Panc1 (cell line): ENCODE results near the gene ARF1. TPM values are rescaled to one million over a fixed set of nuclear protein-coding genes. Genes with fewer than 3 reads are reported as not detected.

ENCODE experiments used
- ATAC-seq: fragments of 200-7000 bp; cut with Tn5 transposase; 2 replicates; pipeline ENCODE4 v1.9.1; 2020; ENCODE audit warnings: mild to moderate bottlenecking, moderate library complexity
- BruUV-seq: library from RNA; stranded (reverse); fragments of 400-500 nt; replicated peaks from 2 replicates; lab custom pipeline; 2021; lab: Mats Ljungman, UMichigan
- CTCF ChIA-PET: fragments of 300-600 bp; sonication (Branson Sonifier 250); formaldehyde crosslinking; loops from one replicate; lab custom pipeline; 2022; ENCODE audit warnings: antibody characterized with exemption; lab: Charles Lee
- POLR2A ChIA-PET: fragments of 300-600 bp; sonication (Branson Sonifier 250); formaldehyde crosslinking; loops from one replicate; lab custom pipeline; 2022; ENCODE audit warnings: antibody characterized with exemption; lab: Charles Lee
- DNase-seq: peaks from one replicate; pipeline ENCODE4 v3.0.0-alpha.2; 2010; ENCODE audit warnings: low read depth, low spot score
- H3K27ac ChIP-seq: 2 replicates; pipeline ENCODE4 v1.5.1; 2011; ENCODE audit warnings: mild to moderate bottlenecking, low read length, inconsistent platforms
- H3K27me3 ChIP-seq: fragments of 200-500 bp; sonication (Bioruptor generic); 2 replicates; pipeline ENCODE4 v1.6.0; 2014; ENCODE audit warnings: low read length, inconsistent platforms; ENCODE audit not compliant: control insufficient read depth, insufficient read depth
- H3K36me3 ChIP-seq: fragments of 200-500 bp; sonication (Bioruptor generic); 2 replicates; pipeline ENCODE4 v1.5.1; 2014; ENCODE audit warnings: inconsistent platforms, mild to moderate bottlenecking, low read length, moderate library complexity; ENCODE audit not compliant: control insufficient read depth, insufficient read depth
- H3K4me1 ChIP-seq: 2 replicates; pipeline ENCODE4 v1.5.1; 2011; ENCODE audit warnings: inconsistent platforms, mild to moderate bottlenecking, low read length, moderate library complexity; ENCODE audit not compliant: control insufficient read depth, insufficient read depth
- H3K4me3 ChIP-seq, 2 experiments: 2 replicates each; pipeline ENCODE4 v1.5.1; 2011 to 2012; ENCODE audit warnings: low read depth in 2 of 2, low read length in 2 of 2, mild to moderate bottlenecking in 2 of 2, inconsistent platforms in 1 of 2, moderate library complexity in 1 of 2
- H3K9me3 ChIP-seq: fragments of 200-500 bp; sonication (Bioruptor generic); 2 replicates; pipeline ENCODE4 v1.5.1; 2014; ENCODE audit warnings: low read depth, mild to moderate bottlenecking, inconsistent platforms, low read length, moderate library complexity; ENCODE audit not compliant: control insufficient read depth, insufficient read depth
- POLR2AphosphoS5 ChIP-seq: IDR thresholded peaks from 2 replicates; pipeline ENCODE4 v1.6.1; 2012; ENCODE audit warnings: mild to moderate bottlenecking, low read depth, low read length, moderate library complexity
- SIN3A ChIP-seq: IDR thresholded peaks from 2 replicates; pipeline ENCODE4 v1.6.1; 2012; ENCODE audit warnings: low read depth, mild to moderate bottlenecking, low read length, moderate library complexity, borderline replicate concordance; ENCODE audit not compliant: insufficient read depth
- TCF7L2 ChIP-seq: IDR thresholded peaks from 2 replicates; pipeline ENCODE4 v1.6.1; 2011; ENCODE audit warnings: mild to moderate bottlenecking, low read depth, low read length, inconsistent platforms
- in situ Hi-C: cut with HindIII; loops from 2 replicates; pipeline ENCODE4 v1.10.0; 2016; ENCODE audit warnings: low sequenced_read_pairs, low pct_unique_long_range_greater_than_20kb
- intact Hi-C: fragments of 100-400 bp; cut with micrococcal nuclease; formaldehyde crosslinking; loops from one replicate; pipeline ENCODE4 v1.10.0; 2022; ENCODE audit not compliant: unreplicated experiment
- total RNA-seq: library from RNA; stranded (reverse); gene quantifications from one replicate; pipeline ENCODE4 v1.2.1, GENCODE V29; 2021; ENCODE audit not compliant: unreplicated experiment
- TF ChIP-seq, protein P1 (sequence below): fragments of 450-650 bp; IDR thresholded peaks from 2 replicates; pipeline ENCODE4 v1.5.1; 2017; ENCODE audit warnings: mild to moderate bottlenecking
- TF ChIP-seq, protein P2 (sequence below), 2 experiments: IDR thresholded peaks; 2 replicates each; pipeline ENCODE4 v1.6.1; 2011 to 2012; ENCODE audit warnings: low read depth in 2 of 2, control low read depth in 1 of 2, low read length in 1 of 2, mild to moderate bottlenecking in 1 of 2, moderate library complexity in 1 of 2; ENCODE audit not compliant: insufficient read depth in 1 of 2

Gene ARF1
- total RNA-seq, 1 experiment from 2014 or later, result 321 TPM

DNA sequence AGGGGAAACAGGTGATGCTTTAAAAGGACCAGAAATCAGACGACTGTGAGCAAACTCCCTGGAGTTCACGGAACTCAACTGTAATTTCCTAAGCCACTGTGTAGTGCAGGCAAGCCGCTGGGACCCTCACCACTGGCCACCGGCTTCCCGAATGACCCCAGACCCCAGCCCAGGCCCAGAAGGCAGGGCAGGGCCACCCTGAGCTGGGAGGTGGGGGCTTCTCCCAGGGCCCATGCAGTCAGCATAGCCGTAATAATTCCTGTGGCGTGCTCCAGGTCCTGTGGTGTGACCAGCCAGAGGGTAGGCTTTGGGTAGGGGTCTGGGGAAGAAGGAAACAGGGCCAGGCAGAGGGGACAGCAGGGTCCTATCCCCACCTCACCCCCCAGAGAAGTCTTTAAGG is 3.5 kb upstream of the ARF1 start:
- no peak overlapping the region for H3K4me3 ChIP-seq
- H3K4me1 ChIP-seq, result peaks cover 7% of the 10 kb centered on the region
- H3K36me3 ChIP-seq, result peaks cover 6% of the 10 kb centered on the region; the same call in 1 of the 2 replicates
- ChIA-PET CTCF (interaction anchor here (0.6 kb wide), 1 partner anchor 12 kb away, joined by 3 read pairs; no protein-coding TSS in a partner anchor), POLR2A (no interaction called here)
- H3K9me3 ChIP-seq, result no peaks in the 10 kb centered on the region
- intact Hi-C loops, result no loop called here
- ATAC-seq (no peak), DNase-seq (no peak)
- TF ChIP-seq, protein P1, sequence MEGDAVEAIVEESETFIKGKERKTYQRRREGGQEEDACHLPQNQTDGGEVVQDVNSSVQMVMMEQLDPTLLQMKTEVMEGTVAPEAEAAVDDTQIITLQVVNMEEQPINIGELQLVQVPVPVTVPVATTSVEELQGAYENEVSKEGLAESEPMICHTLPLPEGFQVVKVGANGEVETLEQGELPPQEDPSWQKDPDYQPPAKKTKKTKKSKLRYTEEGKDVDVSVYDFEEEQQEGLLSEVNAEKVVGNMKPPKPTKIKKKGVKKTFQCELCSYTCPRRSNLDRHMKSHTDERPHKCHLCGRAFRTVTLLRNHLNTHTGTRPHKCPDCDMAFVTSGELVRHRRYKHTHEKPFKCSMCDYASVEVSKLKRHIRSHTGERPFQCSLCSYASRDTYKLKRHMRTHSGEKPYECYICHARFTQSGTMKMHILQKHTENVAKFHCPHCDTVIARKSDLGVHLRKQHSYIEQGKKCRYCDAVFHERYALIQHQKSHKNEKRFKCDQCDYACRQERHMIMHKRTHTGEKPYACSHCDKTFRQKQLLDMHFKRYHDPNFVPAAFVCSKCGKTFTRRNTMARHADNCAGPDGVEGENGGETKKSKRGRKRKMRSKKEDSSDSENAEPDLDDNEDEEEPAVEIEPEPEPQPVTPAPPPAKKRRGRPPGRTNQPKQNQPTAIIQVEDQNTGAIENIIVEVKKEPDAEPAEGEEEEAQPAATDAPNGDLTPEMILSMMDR, result no peak
- TF ChIP-seq SIN3A (no peak), POLR2AphosphoS5 (no peak), TCF7L2 (no peak)
- TF ChIP-seq, protein P2, sequence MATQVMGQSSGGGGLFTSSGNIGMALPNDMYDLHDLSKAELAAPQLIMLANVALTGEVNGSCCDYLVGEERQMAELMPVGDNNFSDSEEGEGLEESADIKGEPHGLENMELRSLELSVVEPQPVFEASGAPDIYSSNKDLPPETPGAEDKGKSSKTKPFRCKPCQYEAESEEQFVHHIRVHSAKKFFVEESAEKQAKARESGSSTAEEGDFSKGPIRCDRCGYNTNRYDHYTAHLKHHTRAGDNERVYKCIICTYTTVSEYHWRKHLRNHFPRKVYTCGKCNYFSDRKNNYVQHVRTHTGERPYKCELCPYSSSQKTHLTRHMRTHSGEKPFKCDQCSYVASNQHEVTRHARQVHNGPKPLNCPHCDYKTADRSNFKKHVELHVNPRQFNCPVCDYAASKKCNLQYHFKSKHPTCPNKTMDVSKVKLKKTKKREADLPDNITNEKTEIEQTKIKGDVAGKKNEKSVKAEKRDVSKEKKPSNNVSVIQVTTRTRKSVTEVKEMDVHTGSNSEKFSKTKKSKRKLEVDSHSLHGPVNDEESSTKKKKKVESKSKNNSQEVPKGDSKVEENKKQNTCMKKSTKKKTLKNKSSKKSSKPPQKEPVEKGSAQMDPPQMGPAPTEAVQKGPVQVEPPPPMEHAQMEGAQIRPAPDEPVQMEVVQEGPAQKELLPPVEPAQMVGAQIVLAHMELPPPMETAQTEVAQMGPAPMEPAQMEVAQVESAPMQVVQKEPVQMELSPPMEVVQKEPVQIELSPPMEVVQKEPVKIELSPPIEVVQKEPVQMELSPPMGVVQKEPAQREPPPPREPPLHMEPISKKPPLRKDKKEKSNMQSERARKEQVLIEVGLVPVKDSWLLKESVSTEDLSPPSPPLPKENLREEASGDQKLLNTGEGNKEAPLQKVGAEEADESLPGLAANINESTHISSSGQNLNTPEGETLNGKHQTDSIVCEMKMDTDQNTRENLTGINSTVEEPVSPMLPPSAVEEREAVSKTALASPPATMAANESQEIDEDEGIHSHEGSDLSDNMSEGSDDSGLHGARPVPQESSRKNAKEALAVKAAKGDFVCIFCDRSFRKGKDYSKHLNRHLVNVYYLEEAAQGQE (IDR thresholded peaks at IDR 0.05; ENCODE audit: insufficient read depth in 1 of 2, low read depth in 2 of 2, low read length in 1 of 2), result no peak
- H3K27ac ChIP-seq, result no peak overlapping the region
- BruUV-seq, result no TSS peak
- H3K27me3 ChIP-seq, result no peaks in the 10 kb centered on the region
- in situ Hi-C loops, result no loop called here

DNA sequence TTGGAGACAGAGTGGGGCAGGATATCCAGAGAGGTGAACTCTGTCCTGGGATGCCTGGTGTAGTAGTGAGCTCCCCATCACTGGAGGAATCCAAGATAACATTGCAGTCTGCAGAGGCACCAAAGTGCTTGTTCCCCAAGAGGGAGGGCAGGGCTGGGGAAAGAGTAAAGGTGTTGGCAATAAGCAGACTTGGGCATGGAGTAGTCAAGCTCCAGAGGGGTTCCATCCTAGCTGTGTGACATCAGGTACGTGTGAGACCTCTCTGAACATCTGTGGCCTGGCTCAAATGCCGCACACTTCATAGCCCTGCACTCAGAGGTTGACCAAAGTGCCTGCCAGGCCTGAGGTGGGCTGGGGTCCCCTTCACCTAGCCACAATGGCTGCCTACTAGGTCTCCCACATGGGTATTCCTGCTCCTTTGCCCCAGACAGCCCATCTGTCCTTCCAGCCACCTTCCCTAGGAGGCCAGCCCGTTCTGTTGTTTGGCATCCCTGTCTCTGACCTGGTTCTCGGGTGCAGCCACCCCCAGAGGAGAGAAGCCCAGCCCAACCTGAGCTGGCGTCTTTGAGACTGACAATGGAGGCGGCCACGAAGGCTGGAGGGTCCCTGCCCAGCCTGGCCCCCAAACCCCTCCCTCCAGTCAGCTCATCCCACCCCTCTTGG is 2.8 kb upstream of the ARF1 start:
- intact Hi-C loops (no loop called here), in situ Hi-C loops (no loop called here)
- H3K9me3 ChIP-seq, result no peaks in the 10 kb centered on the region
- H3K27ac ChIP-seq, result no peak overlapping the region
- peaks cover 7% of the 10 kb centered on the region; the same call in 1 of the 2 replicates for H3K36me3 ChIP-seq
- no peak overlapping the region for H3K4me3 ChIP-seq
- ATAC-seq, result no peak
- peaks cover 15% of the 10 kb centered on the region for H3K4me1 ChIP-seq
- ChIA-PET POLR2A (no interaction called here), CTCF (no interaction called here)
- TF ChIP-seq POLR2AphosphoS5 (no peak), SIN3A (no peak), TCF7L2 (no peak)
- TF ChIP-seq, protein P1, result no peak
- TF ChIP-seq, protein P2 (IDR thresholded peaks at IDR 0.05; ENCODE audit: insufficient read depth in 1 of 2, low read depth in 2 of 2, low read length in 1 of 2), result no peak
- H3K27me3 ChIP-seq, result no peaks in the 10 kb centered on the region
- no peak for DNase-seq
- BruUV-seq, result no TSS peak
